ENCODE results near the gene ZNF146.
A peak's percentile ranks its signal among the peaks of the same experiment; 100 is the strongest.
"Not testable (repeated sequence)": the region's sequence is repeated elsewhere in the genome, so short reads cannot be mapped to it uniquely, and the experiment has no call there.

The ZNF146 gene

GRCh38 chr19:36236304-36236945 is 21.5 kb downstream of the ZNF146 start:
- DNase-seq (ENCODE audit: low spot score) = no peak

GRCh38 chr19:36236946-36237310 is 22.0 kb downstream of the ZNF146 start:
- no peak for DNase-seq (ENCODE audit: low spot score)

- no peak for DNase-seq (ENCODE audit: low spot score)
These were observed 29.2 kb downstream of the ZNF146 start for GRCh38 chr19:36244066-36244465.

DNA sequence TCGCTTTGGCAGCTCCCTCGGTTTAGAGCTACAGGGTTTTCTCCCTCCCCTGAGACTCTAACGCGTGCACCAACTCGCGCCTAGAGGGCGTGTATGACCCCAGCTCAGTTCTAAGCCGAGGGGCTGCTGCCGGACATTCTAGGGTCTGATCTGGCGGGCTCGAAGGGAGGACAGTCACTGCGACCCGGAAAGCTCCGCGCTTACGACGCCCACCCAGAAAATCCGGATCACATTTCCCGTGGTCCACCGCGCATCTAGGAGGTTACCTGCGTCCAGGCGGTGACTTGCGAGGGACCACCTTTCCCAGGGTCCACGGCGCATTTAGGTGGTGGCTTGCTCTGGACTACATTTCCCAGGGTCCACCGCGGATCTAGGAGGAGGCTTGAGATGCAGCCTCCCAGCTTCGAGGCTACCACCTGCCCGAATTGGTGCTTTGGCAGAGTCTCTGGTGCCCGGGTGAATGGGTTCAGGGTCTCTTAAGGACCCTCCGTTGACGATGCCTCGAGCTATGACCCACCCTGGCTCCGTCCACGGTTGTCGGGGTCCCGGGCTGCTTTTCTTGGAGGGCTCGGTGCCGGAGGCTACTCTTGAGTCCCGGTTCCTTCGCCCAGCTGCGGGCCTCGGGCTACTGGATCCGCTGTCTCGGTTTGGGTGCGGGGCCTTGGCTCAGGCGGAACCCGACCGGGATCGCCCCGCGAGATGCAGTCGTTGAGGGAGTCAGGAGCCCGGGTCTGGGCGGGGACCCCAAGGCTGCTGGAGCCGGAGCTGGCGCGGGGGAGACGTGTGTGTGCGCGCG is 30.5 kb downstream of the ZNF146 start:
- DNase-seq (ENCODE audit: low spot score) = peak; percentile 81

DNA sequence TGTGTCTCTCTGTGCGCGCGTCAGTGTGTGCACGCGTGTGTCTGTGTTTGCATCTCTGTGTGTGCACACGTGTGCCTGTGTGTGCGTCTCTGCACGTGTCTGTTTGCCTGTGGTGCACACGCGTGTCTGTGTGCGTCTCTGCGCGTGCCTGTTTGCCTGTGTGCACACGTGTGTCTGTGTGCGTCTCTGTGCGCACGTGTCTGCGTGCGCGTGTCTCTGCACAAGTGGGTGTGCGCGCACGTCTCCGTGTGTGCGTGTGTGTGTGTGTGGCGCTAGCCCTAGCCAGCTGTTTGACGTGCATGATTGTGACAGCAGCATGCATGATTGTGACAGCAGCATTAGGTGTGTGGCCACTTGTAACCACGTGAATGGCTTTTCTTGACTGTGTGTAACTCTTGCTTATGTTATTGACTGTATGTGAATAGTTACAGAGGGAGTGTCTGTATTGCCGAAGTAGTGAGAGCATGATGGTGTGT is 31.1 kb downstream of the ZNF146 start:
- DNase-seq (ENCODE audit: low spot score) = no peak

DNA sequence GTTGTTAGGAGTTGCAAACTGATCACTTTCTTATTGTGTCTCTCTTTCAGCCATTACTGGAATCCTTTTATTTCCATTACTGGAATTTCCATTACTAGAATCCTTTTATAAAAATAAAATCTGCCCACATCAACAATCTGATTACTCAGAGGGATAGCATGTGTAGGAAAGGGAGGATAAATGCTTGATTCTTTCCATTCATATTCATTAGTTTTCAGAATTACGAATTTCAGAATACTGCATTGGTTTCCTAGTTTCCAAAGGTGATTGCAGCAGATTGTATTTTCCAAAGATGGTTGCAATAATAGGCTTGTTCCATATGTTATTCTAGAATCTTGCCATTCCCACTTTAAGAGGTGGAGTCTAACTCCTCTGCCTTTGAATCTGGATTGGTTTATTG is 37.1 kb downstream of the ZNF146 start:
- DNase-seq (ENCODE audit: low spot score) = no peak

DNA sequence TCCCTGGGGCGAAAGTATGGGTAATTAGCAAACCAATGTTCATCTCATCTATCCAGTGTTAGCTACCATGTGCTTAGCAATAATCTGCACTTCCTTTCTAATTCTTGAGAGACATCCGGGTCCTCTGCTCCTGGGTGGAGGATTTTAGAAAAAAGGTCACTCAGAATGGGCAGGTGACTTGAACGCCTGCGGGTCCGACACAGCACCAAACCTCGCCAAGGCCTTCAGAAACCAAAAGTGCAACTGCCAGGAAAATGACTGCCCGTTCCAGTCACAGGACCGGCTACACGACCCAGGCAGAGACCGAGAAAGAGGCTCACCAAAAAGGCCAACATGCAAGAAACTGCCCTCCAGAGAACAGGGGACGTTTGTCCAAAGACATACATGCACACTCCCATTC is 39.9 kb downstream of the ZNF146 start:
- no peak for DNase-seq (ENCODE audit: low spot score)

- no peak for DNase-seq (ENCODE audit: low spot score)
These were observed 40.4 kb downstream of the ZNF146 start for GRCh38 chr19:36255316-36255715.

GRCh38 chr19:36256064-36256463 is 41.2 kb downstream of the ZNF146 start:
- DNase-seq (ENCODE audit: low spot score) = no peak

GRCh38 chr19:36256853-36257519 is 42.1 kb downstream of the ZNF146 start:
- DNase-seq (ENCODE audit: low spot score) = no peak

- no peak for DNase-seq (ENCODE audit: low spot score)
These were observed 42.6 kb downstream of the ZNF146 start for GRCh38 chr19:36257520-36257876.

- DNase-seq (ENCODE audit: low spot score) = no peak
These were observed 43.3 kb downstream of the ZNF146 start for GRCh38 chr19:36258028-36258875.

DNA sequence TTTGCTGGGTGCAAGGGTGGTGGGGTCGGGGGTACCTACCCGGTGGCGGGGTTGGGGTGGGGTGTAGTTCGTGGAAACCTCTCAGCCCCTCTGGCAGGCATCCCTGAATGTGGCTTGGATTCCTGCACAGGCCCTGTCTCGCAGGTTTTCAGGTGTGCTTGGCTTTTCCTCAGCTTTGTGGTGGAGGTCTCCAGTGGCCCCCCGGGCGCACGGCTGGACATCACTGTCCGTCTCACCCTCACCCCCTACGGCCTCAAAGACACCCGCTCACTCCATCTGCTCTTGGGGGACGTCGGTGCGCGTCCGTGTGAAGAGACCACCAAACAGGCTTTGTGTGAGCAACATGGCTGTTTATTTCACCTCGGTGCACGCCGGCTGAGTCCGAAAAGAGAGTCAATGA is 44.3 kb downstream of the ZNF146 start:
- no peak for DNase-seq (ENCODE audit: low spot score)

- DNase-seq (ENCODE audit: low spot score) = no peak
These were observed 50.2 kb downstream of the ZNF146 start for GRCh38 chr19:36265064-36265463.

DNA sequence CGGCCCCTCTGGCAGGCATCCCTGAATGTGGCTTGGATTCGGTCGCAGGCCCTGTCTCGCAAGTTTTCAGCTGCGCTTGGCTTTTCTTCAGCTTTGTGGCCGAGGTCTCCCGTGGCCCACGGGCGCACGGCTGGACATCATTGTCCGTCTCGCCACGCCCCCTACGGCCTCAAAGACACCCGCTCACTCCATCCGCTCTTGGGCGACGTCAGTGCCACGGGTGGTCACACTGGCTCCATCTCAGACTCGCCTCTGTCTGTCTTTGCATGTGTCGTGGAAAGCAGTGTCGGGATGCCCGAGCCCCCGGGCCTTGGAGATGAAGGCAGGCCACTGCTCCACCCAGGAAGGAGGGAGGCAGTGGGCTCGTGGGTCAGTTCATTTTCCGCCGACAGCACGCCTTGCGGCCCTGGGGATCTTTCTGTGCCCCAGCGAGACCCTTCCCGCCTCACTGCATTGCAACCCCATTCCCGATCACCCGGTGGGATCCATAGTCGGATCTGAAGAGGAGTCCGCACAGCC is 51.0 kb downstream of the ZNF146 start:
- DNase-seq (ENCODE audit: low spot score) = no peak

DNA sequence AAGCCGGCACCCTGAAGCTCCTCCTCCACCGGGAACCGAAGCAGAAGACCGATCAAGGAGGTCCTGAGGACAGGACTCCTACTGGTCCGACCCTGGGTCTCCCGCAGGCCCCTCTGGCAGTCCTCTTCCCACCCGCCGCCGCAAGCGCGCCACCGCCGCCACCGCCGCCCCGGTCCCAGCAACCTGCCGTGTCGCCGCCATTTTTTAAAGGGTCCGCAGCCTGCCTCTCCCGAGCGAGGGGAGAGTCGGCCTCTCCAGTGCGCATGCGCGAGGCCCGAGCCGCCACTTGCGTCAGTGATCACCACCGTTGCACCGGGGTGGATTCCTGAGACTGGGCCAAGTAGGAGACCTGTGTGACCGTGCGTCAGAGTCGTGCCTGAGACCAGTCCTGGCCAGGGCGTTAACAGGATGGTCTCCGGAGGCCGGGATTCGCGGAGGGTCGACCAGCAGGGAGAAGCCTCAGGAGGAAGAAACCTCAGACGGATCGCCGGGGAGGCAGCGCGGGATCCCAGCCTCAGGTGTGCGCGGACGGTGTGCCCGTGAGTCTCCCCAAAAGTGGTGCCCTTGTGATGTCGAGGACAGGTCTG is 51.6 kb downstream of the ZNF146 start:
- DNase-seq (ENCODE audit: low spot score) = no peak

DNA sequence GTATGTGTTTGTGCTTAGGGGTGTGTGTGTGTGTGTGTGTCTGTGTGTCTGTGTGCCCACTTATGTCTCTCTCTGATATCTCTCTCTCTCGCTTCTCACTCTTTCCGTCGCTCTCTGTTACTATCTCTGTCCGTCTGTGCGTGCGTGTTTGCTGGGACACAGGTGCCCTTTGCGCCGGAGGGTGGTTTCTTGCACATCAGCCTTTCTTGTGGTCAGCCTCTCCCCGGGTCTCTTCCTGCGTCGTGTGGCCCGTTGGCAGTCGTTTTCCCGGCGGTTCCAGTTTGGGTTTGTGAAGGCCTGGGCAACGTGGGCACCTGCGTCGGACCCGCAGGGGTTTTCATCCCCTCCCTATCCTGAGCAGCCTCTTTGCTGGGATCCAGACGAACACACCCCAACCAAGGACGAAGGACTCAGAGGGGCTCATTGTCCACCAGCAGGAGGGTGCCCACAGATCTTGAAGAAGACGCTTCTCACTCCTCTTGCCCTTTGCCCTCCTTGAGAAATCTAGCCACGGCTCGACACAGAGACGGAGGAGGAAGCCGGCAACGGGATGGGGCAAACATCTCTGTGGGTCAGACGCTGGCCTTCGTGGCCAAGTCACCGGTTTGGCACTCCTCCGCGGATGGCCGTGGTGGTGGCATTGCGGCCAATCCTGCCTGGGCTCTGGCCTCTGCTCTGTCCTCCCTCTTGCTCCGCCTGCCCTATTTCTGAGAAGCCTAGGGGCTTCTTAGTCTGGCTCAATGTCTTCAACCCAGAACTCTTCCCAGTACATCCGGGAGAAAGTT is 52.3 kb downstream of the ZNF146 start:
- DNase-seq (ENCODE audit: low spot score) = no peak

- not testable (repeated sequence) for DNase-seq (ENCODE audit: low spot score)
These were observed 53.2 kb downstream of the ZNF146 start for GRCh38 chr19:36268081-36268480.

DNA sequence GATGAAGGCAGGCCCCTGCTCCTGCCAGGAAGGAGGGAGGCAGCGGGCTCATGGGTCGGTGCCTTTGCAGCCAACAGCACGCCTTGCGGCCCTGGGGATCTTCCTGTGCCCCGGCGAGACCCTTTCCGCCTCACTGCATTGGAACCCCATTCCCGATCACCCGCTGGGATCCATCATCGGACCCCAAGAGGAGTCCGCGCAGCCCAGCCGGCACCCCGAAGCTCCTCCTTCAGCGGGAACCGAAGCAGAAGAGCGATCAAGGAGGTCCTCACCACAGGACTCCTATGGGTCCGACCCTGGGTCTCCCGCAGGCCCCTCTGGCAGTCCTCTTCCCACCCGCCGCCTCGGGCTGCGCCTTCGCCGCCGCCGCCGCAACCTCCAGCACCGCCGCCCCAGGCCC is 53.7 kb downstream of the ZNF146 start:
- DNase-seq (ENCODE audit: low spot score) = not testable (repeated sequence)

- DNase-seq (ENCODE audit: low spot score) = not testable (repeated sequence)
These were observed 54.4 kb downstream of the ZNF146 start for GRCh38 chr19:36269295-36269694.
